HL-60 (cell line): ENCODE results near the gene IL3RA.
"Not testable (repeated sequence)": the region's sequence is repeated elsewhere in the genome, so short reads cannot be mapped to it uniquely, and the experiment has no call there.

Source experiments
- DNase-seq, 2 experiments: peaks; one replicate each; pipeline ENCODE4 v3.0.0-alpha.2; 2010 to 2020; ENCODE audit warnings: low read depth in 1 of 2, low spot score in 1 of 2
- H3K27ac ChIP-seq: fragments of 250-450 bp; sonication (Bioruptor Pico); replicated peaks from 2 replicates; pipeline ENCODE4 v1.5.1; 2020; ENCODE audit warnings: mild to moderate bottlenecking, moderate library complexity
- H3K27me3 ChIP-seq: fragments of 250-450 bp; sonication (Bioruptor Pico); 2 replicates; pipeline ENCODE4 v1.5.1; 2021; ENCODE audit warnings: mild to moderate bottlenecking, moderate library complexity; ENCODE audit not compliant: insufficient read depth, poor library complexity, severe bottlenecking
- H3K4me3 ChIP-seq: replicated peaks from 2 replicates; pipeline ENCODE4 v1.5.1; 2011; ENCODE audit warnings: mild to moderate bottlenecking, control low read depth, low read length; ENCODE audit not compliant: insufficient read depth
- CTCF ChIP-seq: IDR thresholded peaks from one replicate; pipeline ENCODE4 v1.5.1; 2011; ENCODE audit warnings: low read length, control low read depth, inconsistent platforms; ENCODE audit not compliant: insufficient read depth
- GABPA ChIP-seq: IDR thresholded peaks from 2 replicates; pipeline ENCODE4 v1.6.1; 2012; ENCODE audit warnings: low read depth
- POLR2AphosphoS5 ChIP-seq: IDR thresholded peaks from 2 replicates; pipeline ENCODE4 v1.6.1; 2012; ENCODE audit warnings: low read depth
- REST ChIP-seq: IDR thresholded peaks from 2 replicates; pipeline ENCODE4 v1.6.1; 2012; ENCODE audit warnings: low read depth; ENCODE audit not compliant: insufficient replicate concordance
- SPI1 ChIP-seq: IDR thresholded peaks from 2 replicates; pipeline ENCODE4 v1.6.1; 2012; ENCODE audit warnings: low read depth, mild to moderate bottlenecking, borderline replicate concordance

IL3RA gene

DNA sequence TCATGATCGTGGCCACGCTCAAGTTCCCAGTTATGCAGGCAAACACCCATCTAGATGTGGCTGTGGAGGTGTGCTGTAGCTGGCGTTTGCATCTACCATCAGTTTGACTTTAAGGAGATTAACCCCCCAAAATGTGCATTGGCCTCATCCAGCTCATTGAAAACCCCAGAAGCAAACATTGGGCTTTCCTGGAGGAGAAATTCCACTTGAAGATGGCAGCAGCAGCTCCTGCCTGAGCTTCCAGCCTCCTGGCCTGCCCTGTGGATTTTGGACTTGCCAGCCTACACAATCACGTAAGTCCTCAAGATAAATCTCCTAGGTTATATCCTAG lies 85.5 kb downstream of the IL3RA start:
- Histone ChIP-seq H3K4me3 (no peak overlapping the region), H3K27me3 (no peaks in the 10 kb centered on the region), H3K27ac (no peak overlapping the region)
- no peak for TF ChIP-seq REST
- no peak for TF ChIP-seq CTCF
- TF ChIP-seq SPI1 = no peak
- no peak for TF ChIP-seq GABPA
- DNase-seq = no peak

GRCh38 chrX:1423215-1423614 lies 86.6 kb downstream of the IL3RA start:
- DNase-seq = no peak
- no peak for TF ChIP-seq REST
- Histone ChIP-seq H3K4me3 (no peak overlapping the region), H3K27ac (no peak overlapping the region), H3K27me3 (no peaks in the 10 kb centered on the region)

- no peak overlapping the region for H3K4me3 ChIP-seq
- no peak for DNase-seq
- TF ChIP-seq POLR2AphosphoS5 (no peak), CTCF (no peak), GABPA (no peak), SPI1 (no peak), REST (no peak)
- H3K27ac ChIP-seq = no peak overlapping the region
- no peaks in the 10 kb centered on the region for H3K27me3 ChIP-seq
These were observed 87.7 kb downstream of the IL3RA start for GRCh38 chrX:1424147-1424851.

GRCh38 chrX:1425381-1425780 lies 88.8 kb downstream of the IL3RA start:
- Histone ChIP-seq H3K4me3 (no peak overlapping the region), H3K27me3 (no peaks in the 10 kb centered on the region), H3K27ac (no peak overlapping the region)
- TF ChIP-seq POLR2AphosphoS5 = no peak
- no peak for DNase-seq

- not testable (repeated sequence) for DNase-seq, H3K4me3 ChIP-seq, H3K27ac ChIP-seq, H3K27me3 ChIP-seq
These were observed 89.7 kb downstream of the IL3RA start for GRCh38 chrX:1426321-1426720.
